ENCODE results near the gene USF1. TPM values are rescaled to one million over a fixed set of nuclear protein-coding genes. Genes with fewer than 3 reads are reported as not detected.

USF1 gene
- total RNA-seq, 1 experiment from 2014 or later, result 75.4 TPM

GRCh38 chr1:161081519-161081918 is 35.7 kb upstream of the USF1 start:
- BruUV-seq (replicated peaks), result no TSS peak
- H3K36me3 Mint-ChIP-seq (ENCODE audit: insufficient read depth, unreplicated experiment), result peaks cover 68% of the 10 kb centered on the region
- peak overlapping the region; percentile 14 for H3K4me3 Mint-ChIP-seq (ENCODE audit: low read depth, unreplicated experiment)
- DNase-seq, result no peak
- TF ChIP-seq CTCF (IDR thresholded peaks at IDR 0.05; ENCODE audit: unreplicated experiment), result no peak
- H3K27ac Mint-ChIP-seq (ENCODE audit: unreplicated experiment), result peak overlapping the region; percentile 25
- peaks cover 68% of the 10 kb centered on the region for H3K4me1 Mint-ChIP-seq (ENCODE audit: low read depth, unreplicated experiment)
- H3K9me3 Mint-ChIP-seq (ENCODE audit: low read depth, unreplicated experiment), result no peaks in the 10 kb centered on the region
- H3K27me3 Mint-ChIP-seq (ENCODE audit: unreplicated experiment), result no peaks in the 10 kb centered on the region
- CTCF ChIA-PET, result interaction anchor here (2.1 kb wide), 1 partner anchor 8 kb away, joined by 4 read pairs; the partner anchor contains the start of gene NECTIN4
- intact Hi-C loops (cut with micrococcal nuclease; ENCODE audit: unreplicated experiment), result loop anchor here (5.0 kb wide), 1 partner anchor 34 kb away; the partner anchor contains the start of gene USF1

GRCh38 chr1:161080441-161081405 is 34.9 kb upstream of the USF1 start:
- H3K27ac Mint-ChIP-seq (ENCODE audit: unreplicated experiment), result peak overlapping the region; percentile 25
- H3K9me3 Mint-ChIP-seq (ENCODE audit: low read depth, unreplicated experiment), result no peaks in the 10 kb centered on the region
- intact Hi-C loops (cut with micrococcal nuclease; ENCODE audit: unreplicated experiment), result loop anchor here (5.0 kb wide), 1 partner anchor 33 kb away; the partner anchor contains the start of gene USF1
- H3K27me3 Mint-ChIP-seq (ENCODE audit: unreplicated experiment), result no peaks in the 10 kb centered on the region
- H3K4me1 Mint-ChIP-seq (ENCODE audit: low read depth, unreplicated experiment), result peaks cover 61% of the 10 kb centered on the region
- H3K4me3 Mint-ChIP-seq (ENCODE audit: low read depth, unreplicated experiment), result peak overlapping the region; percentile 14
- CTCF ChIA-PET, result interaction anchor here (2.1 kb wide), 1 partner anchor 8 kb away, joined by 4 read pairs; the partner anchor contains the start of gene NECTIN4
- no TSS peak for BruUV-seq (replicated peaks)
- DNase-seq, result no peak
- no peak for TF ChIP-seq CTCF (IDR thresholded peaks at IDR 0.05; ENCODE audit: unreplicated experiment)
- H3K36me3 Mint-ChIP-seq (ENCODE audit: insufficient read depth, unreplicated experiment), result peaks cover 66% of the 10 kb centered on the region

GRCh38 chr1:161079436-161080110 is 33.8 kb upstream of the USF1 start:
- no peaks in the 10 kb centered on the region for H3K9me3 Mint-ChIP-seq (ENCODE audit: low read depth, unreplicated experiment)
- H3K4me1 Mint-ChIP-seq (ENCODE audit: low read depth, unreplicated experiment), result peaks cover 49% of the 10 kb centered on the region
- no peak overlapping the region for H3K27ac Mint-ChIP-seq (ENCODE audit: unreplicated experiment)
- CTCF ChIA-PET, result interaction anchor here (2.1 kb wide), 1 partner anchor 10 kb away, joined by 4 read pairs; the partner anchor contains the start of gene NECTIN4
- BruUV-seq (replicated peaks), result no TSS peak
- peaks cover 65% of the 10 kb centered on the region for H3K36me3 Mint-ChIP-seq (ENCODE audit: insufficient read depth, unreplicated experiment)
- no peaks in the 10 kb centered on the region for H3K27me3 Mint-ChIP-seq (ENCODE audit: unreplicated experiment)
- intact Hi-C loops (cut with micrococcal nuclease; ENCODE audit: unreplicated experiment), result loop anchor here (5.0 kb wide), 1 partner anchor 32 kb away; the partner anchor contains the start of gene USF1
- H3K4me3 Mint-ChIP-seq (ENCODE audit: low read depth, unreplicated experiment), result no peak overlapping the region
- no peak for DNase-seq
- TF ChIP-seq CTCF (IDR thresholded peaks at IDR 0.05; ENCODE audit: unreplicated experiment), result no peak

GRCh38 chr1:161077426-161077825 is 31.6 kb upstream of the USF1 start:
- Mint-ChIP-seq H3K36me3 (ENCODE audit: insufficient read depth, unreplicated experiment) (peaks cover 59% of the 10 kb centered on the region), H3K4me3 (ENCODE audit: low read depth, unreplicated experiment) (no peak overlapping the region), H3K27ac (ENCODE audit: unreplicated experiment) (no peak overlapping the region), H3K4me1 (ENCODE audit: low read depth, unreplicated experiment) (peaks cover 28% of the 10 kb centered on the region), H3K27me3 (ENCODE audit: unreplicated experiment) (no peaks in the 10 kb centered on the region), H3K9me3 (ENCODE audit: low read depth, unreplicated experiment) (no peaks in the 10 kb centered on the region)
- intact Hi-C loops (cut with micrococcal nuclease; ENCODE audit: unreplicated experiment), result no loop called here
- CTCF ChIA-PET, result no interaction called here
- no peak for TF ChIP-seq CTCF (IDR thresholded peaks at IDR 0.05; ENCODE audit: unreplicated experiment)
- DNase-seq, result no peak
- BruUV-seq (replicated peaks), result no TSS peak
